Fibroblast of the conjunctiva (primary cell): ENCODE results near the gene SLC6A8.

ENCODE experiments used
- DNase-seq: peaks from one replicate; pipeline ENCODE4 v3.0.0-alpha.2; 2010; ENCODE audit warnings: low read depth

Gene SLC6A8

DNA sequence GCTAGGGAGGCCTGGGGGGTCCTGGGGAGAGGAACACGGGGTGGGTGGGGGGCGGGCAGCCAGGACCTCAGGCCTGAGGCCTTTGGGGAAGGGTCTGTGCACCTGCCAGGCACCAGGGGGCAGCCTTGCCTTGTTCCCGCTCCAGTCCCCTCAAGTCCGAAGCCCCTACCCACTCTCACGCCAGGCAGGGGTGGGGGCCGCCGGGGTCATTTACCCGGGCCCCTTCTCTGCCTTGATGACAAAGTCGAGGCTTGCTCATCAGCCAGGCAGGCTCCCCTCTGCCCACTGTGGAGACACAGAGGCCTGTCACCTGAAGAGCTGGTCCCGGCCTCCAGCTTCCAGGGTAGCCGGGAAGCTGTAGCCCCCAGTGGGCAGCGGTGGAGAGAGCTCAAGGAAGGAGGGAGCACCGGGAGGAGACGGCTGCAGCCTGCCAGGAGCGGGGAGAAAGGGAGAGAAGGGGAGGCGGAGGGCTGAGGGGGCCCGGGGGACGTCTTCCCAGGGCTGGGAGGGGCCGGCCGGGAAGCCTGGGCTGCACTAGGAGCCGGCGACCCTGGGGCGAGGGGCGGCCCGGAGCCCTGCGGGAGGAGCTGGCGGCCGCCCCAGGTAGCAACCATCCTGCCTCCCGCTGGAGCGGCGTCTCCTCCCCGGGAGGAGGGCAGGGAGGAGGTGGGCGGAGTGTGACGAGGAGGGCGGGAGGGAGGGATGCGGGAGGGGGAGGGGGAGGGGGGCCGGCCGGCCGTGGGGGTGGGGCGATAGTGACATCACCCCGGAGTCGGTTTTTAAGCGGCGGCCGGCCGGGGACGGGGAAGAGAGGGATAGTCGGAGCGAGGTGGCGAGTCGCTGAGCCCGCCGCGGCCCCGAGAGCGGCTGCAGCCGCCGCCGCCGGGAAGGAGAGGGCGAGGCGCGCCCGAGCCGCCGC is at the start of gene SLC6A8:
TSS of gene SLC6A8 (plus strand) at position 806 of the 919 bp plus-strand sequence. CDS start 649 bp downstream, outside the sequence.
- peak; percentile 12 for DNase-seq

DNA sequence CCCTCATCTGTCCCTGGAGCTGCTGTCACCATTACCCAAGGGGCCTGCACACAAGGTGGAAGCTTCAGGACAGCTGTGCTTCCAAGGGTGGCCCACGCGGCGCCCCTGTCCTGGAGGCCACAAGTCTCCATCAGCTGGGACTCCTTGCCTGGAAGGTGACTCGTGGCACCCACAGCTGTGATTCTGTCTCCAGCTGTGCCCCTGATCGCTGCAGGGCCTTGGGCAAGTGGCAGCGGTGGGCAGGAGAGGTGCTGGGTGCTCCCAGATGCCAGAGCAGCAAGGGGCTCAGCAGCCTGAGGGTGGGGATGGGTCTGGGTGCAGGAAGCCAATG is 49.7 kb upstream of the SLC6A8 start:
- DNase-seq: no peak

DNA sequence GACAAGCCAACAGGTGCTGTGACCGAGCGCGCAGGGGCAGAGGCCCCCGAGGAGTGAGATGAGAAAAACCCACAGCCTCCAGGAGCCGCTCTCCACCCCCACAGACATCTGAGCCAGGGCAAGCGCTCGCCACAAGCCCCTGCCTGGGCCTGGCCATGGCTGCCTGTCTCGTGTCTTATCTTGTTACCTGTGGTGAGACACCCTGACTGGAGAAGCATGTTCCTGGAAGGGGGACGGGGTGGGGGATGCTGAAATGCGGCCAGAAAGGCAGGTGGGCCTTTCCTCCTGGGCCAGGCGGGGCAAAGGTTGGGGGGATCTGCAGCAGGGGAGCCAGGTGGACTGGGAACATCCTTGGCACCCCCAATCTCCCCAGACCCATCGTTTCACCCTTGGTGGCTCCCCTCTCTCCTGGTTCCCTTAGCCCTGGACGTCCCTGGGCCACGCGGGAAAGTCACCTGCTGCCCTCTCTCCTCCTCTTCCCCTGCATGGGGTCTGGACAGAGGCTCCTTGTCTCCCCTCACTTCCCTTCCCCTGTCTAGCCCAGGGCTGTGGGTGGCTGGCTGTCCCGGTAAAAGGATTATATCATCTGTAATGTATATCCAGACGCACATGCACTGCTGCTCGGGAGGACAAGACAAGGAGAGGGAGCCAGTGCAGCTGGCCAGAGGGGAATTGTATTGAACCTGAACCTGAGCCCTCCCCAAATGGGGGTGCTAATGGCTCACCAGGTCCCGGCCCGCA is 49.1 kb upstream of the SLC6A8 start:
- no peak for DNase-seq

DNA sequence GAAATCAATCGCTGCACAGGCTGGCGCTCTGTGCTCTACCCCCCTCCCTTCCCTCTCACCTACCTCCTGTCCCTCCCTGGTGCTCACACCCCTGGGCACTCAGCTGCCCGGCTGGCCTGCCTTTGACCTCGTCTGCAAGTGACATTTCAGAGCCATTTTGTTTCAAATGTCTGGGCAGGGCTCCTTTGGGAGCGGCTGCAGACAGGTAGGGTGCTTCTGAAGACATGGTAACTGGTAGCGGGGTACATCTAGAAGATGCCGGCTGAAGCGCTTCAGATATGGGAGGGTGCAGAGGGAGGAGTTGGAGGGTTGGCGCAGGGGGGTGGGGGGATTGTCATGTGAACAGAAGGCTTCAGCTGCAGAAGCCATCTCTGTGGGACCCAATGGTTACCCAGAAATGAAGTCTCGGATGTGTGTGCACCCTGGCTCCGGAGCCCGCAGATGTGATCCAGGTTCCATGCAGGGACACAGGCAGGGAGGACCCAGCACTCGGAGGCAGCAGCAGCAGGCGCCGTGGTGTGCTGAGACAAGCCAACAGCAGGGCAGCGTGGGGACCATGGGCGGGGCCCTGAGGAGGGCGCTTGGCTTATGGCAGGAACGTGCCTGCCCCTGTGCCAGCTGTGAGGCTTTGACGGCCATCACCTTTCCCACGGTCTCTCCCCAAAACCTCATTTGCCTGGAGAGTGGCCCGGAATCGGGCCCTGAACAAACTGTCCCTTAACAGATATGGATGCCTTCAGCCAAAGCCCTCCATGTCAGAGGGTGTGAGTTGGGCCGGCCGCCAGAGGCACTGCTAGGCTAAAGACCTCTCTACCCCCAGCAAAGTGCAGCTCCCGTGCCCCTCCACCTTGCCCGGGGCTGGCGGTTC is 48.3 kb upstream of the SLC6A8 start:
- no peak for DNase-seq

DNA sequence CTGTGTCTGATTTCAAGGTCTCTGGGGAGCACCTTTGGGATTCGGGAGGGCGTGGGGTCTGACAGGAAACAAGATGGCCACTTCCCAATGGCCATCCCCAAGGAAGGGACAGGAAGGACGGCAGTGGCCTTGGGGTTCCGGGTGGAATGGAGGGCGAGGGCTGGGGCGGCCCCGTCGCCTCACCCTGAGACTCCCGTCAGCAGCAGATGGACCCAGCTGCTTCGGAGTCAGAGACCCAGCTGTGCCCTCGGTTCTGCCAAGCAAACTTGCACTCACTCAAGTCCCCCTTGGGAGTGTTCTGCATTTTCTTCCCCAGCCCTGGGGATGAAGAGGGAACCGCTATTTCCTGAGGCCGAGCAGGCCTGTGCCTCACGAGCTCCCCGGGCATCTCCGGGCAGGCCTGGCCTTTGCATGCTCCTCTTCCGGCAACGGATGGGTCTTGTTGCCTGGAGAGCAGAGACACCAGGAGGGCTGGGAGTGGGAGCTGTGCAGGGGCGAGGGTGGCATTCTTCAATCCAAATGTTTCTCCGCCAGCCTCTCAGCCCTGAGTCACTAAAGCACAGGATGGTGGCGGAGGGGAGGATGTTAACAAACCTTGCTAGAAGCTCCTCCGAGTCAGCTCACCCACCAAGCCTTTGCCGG is 47.6 kb upstream of the SLC6A8 start:
- no peak for DNase-seq

DNA sequence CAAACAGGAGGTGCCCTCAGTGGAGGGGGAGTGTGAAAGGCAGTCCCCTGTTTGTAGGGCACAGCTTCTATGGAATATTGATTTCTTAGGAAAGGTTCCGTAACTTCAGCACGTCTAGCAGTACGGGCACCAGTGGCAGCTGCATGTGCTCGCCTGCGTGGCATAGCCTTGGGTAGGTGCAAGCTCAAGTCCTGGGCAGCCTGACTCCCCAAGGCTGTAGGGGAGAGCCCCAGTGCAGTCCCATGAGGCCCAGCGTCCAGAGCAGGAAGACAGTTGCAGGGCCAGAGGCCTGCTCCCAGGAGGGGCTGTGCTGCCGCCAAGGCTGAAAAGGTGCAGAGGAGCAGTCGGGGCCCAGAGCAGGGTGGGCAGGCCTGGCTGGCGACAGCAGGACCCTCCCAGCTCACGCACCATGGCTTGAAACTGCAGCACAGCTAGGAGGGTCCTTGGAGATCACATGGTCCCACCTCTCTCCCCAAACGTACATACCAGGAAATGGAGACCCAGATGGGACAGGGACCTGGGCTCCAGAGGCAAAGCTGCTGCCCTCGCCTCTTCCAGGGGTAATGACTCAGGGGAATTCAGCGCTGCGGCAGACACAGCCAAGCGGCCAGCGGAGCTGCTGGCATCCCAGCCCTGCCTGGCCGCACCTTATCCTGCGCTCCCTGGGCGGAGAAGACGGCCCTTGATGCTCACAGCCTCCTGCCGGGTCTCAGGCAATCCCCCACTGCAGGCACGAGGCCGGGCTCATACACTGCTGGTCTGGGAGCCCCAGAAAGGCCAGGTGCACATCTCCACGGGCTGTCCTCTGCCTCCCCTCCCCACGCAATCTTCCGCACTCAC is 46.8 kb upstream of the SLC6A8 start:
- DNase-seq: no peak

DNA sequence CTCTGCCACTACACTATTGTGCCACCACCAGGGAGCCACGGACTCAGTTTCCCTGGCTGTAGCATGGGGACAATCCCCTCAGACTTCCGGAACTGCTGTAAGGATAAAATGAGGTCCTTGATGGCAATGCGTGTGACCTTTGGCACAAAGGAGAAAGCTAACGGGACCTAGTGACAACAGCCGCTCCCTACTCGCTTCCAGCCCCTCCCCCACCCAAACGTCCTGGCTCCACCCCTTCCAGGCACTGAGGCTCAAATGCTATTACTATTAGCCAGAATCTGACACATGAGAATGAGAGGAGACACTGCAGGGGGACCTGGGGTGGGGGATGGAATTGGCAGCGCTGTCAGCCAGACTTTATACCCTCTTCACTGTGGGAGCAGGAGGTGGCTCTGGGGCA is 46.1 kb upstream of the SLC6A8 start:
- no peak for DNase-seq

DNA sequence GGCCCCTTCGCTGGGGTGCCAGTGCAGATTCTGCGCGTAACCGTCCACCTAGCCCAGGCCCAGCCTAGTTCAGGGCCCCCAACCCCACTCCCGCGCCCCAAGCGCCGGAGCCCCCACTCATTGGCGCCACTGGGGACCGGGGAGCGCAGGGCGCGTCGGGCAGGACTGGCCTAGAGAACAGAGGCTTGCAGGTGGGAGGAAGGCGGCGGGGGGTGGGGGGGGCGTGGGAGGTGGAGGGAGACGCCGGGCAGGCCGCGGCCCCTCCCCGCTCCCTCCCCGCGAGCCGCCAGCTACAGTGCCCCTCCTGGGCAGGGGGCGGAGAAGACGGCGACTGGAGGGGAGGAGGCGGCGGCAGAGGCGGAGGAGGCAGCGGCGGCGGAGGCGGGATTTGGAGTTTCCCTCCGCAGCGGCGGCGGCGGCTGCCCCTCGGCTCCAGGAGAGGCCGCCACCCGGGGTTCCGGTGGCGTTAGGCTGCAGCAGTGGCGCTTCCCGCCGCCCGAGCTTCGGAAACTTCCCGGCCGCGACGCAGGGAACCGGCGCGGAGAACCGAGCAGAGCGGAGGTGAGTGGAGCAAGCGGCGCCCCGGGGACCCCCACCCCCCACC is 45.6 kb upstream of the SLC6A8 start:
- no peak for DNase-seq

DNA sequence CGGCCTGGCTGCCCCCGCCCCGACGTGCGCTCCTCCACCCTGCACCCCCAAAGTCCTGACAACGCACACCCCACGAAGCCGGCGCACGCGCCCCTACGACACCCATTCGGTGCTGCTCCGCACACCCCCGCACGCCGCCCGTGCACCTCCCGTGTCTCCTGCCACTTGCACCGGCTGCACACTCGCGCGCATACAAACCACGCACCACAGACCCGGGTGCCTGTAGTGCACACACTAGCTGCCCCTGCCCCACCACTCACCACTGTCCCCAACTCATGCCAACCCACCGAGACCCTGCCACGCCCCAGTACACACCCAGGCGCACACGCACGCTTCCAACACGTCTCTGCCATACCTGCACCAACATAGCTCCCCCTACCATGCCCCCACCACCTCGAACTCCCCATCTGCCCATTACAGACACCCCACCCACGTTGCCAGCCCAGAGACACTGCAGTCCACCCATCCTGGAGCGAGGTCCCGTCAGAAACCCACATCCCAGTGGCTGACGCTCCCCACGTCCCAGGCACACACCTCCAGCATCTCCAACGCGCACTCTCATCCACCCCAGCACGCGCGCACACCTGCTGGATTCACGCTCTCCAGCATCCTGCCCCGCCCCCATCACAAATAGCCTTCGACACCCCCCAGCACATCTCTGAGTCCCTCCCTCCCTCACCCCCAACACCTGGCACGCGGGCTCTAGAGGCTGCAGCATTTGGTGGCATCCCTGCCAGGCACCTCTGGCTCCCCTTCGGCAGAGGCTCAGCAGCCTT is 44.9 kb upstream of the SLC6A8 start:
- DNase-seq: no peak

DNA sequence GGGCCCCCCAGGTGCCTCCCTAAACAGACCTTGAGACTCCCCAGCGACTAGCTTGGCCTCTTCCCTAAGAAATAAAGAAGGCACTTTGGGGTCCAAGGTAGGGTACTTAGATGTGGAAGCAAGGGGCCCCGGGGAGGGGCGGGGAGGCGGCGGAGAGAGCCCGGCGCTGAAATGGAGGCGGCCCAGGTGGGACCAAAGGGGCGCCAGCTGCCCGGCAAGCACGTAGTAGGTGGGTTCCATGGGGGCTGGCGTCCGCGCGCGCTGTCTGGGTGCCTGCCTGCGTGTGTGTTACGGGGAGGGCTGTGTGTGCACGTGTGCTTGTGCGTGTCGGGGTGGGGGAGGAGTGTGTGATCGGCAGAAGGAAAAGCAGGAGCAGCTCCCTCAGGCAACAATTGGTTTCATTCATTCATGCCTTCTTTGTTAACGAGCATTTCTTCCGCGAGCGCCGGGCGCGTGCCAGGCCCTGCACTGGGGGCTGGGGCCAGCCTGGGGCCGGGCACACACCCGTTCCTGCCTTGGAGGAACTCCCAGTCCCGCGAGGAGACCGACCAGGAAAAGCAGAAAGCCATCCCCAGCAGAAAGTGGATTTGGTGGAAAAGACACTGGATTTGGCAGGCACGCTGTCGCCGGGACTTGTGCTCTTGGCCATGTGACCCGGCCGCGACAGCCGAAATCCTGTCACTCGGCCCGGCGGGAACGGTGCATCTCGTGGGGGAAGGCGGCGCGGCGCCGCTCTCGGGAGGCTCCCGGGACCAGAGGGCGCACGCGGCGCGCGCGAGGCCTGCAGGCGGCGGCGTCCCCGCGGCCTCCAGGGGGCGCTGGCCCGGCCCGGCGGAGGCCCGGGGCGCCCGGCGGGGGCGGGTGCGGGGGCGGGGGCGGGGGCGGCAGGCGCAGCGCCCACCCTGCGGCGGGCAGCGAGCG is 44.0 kb upstream of the SLC6A8 start:
- no peak for DNase-seq

DNA sequence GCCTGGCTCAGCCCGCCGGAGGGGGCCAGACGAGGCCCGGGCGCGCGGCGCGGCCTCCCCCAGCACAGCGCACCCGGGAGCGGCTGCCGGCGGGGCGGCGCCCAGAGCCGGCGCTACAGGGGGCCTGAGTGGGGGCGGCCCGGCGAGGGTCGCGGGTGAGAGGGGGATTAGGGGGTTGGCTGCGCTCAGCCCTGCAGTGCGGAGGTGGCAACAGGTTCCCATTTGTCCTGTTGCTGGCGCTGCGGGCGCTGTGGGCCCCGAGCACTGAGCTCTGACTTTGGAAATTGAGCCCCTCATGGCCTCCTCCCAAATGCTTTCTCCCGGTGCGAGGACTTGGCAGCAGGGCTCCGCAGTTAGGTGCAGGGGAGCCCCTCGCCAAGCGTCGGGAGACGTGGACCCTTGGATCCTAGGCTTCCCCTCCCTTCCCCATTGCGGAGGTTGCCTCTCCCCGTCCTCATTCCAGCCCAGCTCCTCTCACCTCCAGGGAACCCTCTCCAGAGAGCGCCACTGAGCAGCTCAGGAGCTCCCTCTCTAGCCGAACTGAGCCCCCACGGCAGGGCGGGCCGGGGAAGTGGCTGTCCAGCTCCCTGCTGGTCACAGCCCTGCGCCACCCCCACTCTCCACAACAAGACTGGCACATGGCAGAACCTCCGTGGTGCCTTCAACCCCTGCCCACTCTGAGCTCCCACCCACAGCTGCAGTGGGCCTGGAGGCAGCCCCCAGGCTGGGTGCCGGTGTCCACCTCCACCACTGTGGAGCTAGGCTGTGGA is 43.2 kb upstream of the SLC6A8 start:
- DNase-seq: no peak

DNA sequence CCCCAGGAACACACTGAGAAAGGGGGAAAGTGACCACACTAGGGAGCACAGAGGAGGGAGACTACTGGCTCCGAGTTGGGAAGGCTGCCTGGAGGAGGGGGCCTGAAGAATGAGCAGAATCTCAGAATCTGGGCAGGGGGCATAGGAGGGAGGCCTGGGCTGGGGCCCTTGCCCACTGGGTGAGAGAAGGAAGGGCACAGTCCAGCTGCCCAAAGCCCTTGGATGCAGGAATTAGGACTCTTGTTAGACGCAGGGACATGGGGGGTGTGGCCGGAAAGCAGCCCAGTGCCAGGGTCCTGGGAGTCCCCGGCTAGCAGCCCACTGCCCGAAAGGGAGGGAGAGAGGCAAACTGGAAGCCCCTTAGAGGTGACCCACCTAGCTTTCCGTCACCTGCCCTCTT is 42.6 kb upstream of the SLC6A8 start:
- no peak for DNase-seq

DNA sequence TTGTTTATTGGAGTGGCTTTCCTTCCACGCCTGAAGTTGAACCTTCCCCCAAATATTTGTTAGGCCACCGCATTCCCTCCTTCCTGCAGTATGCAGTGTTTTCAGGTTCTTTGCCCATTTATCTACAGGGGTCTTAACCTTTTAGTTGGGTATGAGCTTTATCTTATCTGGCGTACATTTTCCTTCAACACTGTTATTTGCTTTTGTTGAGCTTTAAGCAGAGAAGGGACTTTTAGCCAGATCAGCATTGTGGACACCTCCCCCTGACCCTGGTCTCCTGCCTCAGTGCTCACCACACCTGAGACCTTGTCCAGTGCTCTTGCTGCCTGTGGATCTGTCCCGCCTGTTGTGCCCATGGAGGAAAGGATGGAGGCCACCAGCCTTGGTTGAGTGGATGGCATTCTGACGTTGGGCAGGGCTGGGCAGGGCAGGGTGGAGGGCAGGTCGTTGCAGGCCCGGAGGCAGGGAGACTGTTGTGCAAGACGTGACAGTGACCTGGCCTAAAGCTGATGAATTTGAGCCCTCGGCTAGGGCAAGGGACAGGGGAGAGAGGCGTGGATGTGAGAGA is 41.7 kb upstream of the SLC6A8 start:
- DNase-seq: no peak

DNA sequence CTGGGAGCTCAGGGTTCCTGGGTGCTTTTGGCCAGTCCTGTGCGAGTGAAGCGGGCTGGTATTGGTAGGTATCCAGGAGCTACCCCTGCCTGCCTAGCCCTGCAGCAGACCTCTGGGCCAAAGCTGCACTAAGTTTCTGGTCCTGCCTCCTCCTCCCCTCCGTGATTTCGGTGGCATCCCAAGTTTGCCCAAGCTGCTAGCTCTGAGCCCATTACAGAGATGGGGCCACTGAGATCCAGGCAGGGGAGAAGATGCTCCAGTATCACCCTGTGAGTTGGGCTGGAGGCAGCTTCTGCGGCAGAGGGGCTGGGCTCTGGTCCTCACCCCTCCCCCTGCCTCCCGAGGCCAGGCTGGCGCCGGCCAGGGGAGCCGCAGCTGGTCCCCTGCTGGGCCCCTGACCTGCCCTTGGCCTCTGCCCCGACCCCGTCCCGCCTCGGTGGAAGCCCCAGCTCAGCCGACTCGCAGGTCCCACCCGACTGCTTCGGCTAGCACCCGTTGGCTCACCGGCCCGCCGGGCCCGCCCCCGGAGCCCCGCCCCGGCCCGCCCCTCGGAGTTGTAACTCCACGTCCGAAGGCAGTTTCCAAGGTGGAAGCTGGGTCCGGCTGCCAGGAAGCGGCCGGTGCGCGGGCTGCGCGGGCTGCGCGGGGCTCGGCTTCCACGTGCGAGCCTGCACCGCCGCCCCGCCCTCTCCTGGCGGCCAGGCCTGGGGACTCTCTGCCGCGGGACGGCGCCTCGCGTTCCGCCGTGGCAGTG is 40.9 kb upstream of the SLC6A8 start, which contains the start of gene DUSP9:
TSS of gene DUSP9 (plus strand) at position 584 of the 754 bp plus-strand sequence. CDS start 751 bp downstream, outside the sequence.
- DNase-seq: no peak

DNA sequence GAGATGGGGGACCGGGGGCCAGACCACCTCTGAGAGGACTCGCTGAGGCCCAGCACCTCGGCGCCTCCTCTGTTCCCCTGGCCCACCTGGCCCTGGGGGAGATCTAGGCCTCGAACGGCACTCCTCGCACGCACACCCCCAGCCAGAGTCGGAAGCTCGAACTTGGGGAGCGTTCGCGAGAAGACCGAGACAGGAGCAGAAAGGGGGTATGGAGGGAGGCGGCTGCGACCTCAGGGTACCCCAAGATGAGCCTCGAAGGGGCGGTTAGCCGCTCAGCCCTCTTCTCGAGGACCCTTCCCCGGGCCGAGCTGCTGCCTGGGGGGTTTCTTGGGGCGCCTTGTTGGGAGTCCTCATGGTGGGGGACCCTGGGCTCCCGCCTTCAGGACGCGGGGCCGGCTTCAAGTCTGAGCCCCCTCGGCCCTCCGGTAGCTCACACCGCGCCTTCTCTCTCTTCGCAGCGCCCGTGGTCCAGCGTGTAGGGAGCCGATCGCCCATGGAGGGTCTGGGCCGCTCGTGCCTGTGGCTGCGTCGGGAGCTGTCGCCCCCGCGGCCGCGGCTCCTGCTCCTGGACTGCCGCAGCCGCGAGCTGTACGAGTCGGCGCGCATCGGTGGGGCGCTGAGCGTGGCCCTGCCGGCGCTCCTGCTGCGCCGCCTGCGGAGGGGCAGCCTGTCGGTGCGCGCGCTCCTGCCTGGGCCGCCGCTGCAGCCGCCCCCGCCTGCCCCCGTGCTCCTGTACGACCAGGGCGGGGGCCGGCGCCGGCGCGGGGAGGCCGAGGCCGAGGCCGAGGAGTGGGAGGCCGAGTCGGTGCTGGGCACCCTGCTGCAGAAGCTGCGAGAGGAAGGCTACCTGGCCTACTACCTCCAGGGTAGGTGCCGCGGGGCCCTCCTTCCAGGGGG is 40.0 kb upstream of the SLC6A8 start:
- DNase-seq: no peak
